NB4 (cell line): ENCODE measurements around the gene RNF17.

Experiments
- MYC ChIP-seq: IDR thresholded peaks from 2 replicates; pipeline ENCODE4 v1.6.1; 2011; ENCODE audit warnings: low read depth, low read length
- POLR2A ChIP-seq: IDR thresholded peaks from 2 replicates; pipeline ENCODE4 v1.6.1; 2011; ENCODE audit warnings: mild to moderate bottlenecking; ENCODE audit not compliant: insufficient read length; ENCODE audit errors: extremely low read depth
- TF ChIP-seq, protein P1 (sequence below): IDR thresholded peaks from 2 replicates; pipeline ENCODE4 v1.6.1; 2011; ENCODE audit warnings: low read depth, low read length
- TF ChIP-seq, protein P2 (sequence below): IDR thresholded peaks from one replicate; pipeline ENCODE4 v1.5.1; 2012; ENCODE audit warnings: low read depth, low read length

- TF ChIP-seq, protein P1, sequence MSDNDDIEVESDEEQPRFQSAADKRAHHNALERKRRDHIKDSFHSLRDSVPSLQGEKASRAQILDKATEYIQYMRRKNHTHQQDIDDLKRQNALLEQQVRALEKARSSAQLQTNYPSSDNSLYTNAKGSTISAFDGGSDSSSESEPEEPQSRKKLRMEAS, result no peak
- TF ChIP-seq POLR2A, result no peak
- TF ChIP-seq, protein P2, sequence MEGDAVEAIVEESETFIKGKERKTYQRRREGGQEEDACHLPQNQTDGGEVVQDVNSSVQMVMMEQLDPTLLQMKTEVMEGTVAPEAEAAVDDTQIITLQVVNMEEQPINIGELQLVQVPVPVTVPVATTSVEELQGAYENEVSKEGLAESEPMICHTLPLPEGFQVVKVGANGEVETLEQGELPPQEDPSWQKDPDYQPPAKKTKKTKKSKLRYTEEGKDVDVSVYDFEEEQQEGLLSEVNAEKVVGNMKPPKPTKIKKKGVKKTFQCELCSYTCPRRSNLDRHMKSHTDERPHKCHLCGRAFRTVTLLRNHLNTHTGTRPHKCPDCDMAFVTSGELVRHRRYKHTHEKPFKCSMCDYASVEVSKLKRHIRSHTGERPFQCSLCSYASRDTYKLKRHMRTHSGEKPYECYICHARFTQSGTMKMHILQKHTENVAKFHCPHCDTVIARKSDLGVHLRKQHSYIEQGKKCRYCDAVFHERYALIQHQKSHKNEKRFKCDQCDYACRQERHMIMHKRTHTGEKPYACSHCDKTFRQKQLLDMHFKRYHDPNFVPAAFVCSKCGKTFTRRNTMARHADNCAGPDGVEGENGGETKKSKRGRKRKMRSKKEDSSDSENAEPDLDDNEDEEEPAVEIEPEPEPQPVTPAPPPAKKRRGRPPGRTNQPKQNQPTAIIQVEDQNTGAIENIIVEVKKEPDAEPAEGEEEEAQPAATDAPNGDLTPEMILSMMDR, result no peak
- no peak for TF ChIP-seq MYC
Measured at GRCh38 chr13:24737042-24737441, 26.9 kb upstream of the RNF17 start.
